A673 (cell line): Measurements from ENCODE around the gene RTEL1. TPM values are rescaled to one million over a fixed set of nuclear protein-coding genes. Genes with fewer than 3 reads are reported as not detected.

ENCODE experiments used
- BruUV-seq: library from RNA; stranded (reverse); fragments of 400-500 nt; replicated peaks from 2 replicates; lab custom pipeline; 2021; lab: Mats Ljungman, UMichigan
- CTCF ChIA-PET: fragments of 300-600 bp; sonication (Branson Sonifier 250); formaldehyde crosslinking; loops from one replicate; lab custom pipeline; 2022; ENCODE audit warnings: antibody characterized with exemption; lab: Charles Lee
- POLR2A ChIA-PET: fragments of 300-600 bp; sonication (Branson Sonifier 250); formaldehyde crosslinking; loops from one replicate; lab custom pipeline; 2022; ENCODE audit warnings: antibody characterized with exemption; ENCODE audit not compliant: low non-redundant PET; lab: Charles Lee
- DNase-seq: peaks from one replicate; pipeline ENCODE4 v3.0.0-alpha.2; 2015; ENCODE audit warnings: low spot score
- H3K27ac ChIP-seq: fragments of 200-600 bp; sonication (generic); 2 replicates; pipeline ENCODE4 v1.5.1; 2016; ENCODE audit warnings: mixed run types, low read depth, mild to moderate bottlenecking, mixed read lengths, antibody characterized with exemption, low read length; ENCODE audit not compliant: poor library complexity, severe bottlenecking
- H3K27me3 ChIP-seq: fragments of 200-600 bp; sonication (generic); replicated peaks from 2 replicates; pipeline ENCODE4 v1.6.1; 2017; ENCODE audit warnings: mixed run types, low read depth, mild to moderate bottlenecking, mixed read lengths, antibody characterized with exemption, low read length; ENCODE audit not compliant: insufficient read depth, poor library complexity
- H3K36me3 ChIP-seq: fragments of 200-600 bp; sonication (generic); 2 replicates; pipeline ENCODE4 v1.6.1; 2016; ENCODE audit warnings: mixed run types, mild to moderate bottlenecking, mixed read lengths, antibody characterized with exemption, low read length; ENCODE audit not compliant: insufficient read depth, poor library complexity, severe bottlenecking
- H3K4me1 ChIP-seq: fragments of 200-600 bp; sonication (generic); 2 replicates; pipeline ENCODE4 v1.6.1; 2017; ENCODE audit warnings: mixed run types, mild to moderate bottlenecking, mixed read lengths, antibody characterized with exemption, low read length; ENCODE audit not compliant: insufficient read depth, poor library complexity, severe bottlenecking
- H3K4me3 ChIP-seq: fragments of 200-600 bp; sonication (generic); 2 replicates; pipeline ENCODE4 v1.5.1; 2016; ENCODE audit warnings: low read depth, mixed run types, mild to moderate bottlenecking, mixed read lengths, low read length; ENCODE audit not compliant: poor library complexity, severe bottlenecking
- H3K9me3 ChIP-seq: fragments of 200-600 bp; sonication (generic); 2 replicates; pipeline ENCODE4 v1.6.1; 2016; ENCODE audit warnings: mixed run types, low read depth, mild to moderate bottlenecking, mixed read lengths, antibody characterized with exemption, low read length; ENCODE audit not compliant: poor library complexity, severe bottlenecking
- CTCF ChIP-seq: fragments of 300-800, 200-600 bp; sonication (generic); conservative IDR thresholded peaks from 2 replicates; pipeline ENCODE4 v1.5.1; 2017; ENCODE audit warnings: low read depth, mild to moderate bottlenecking, antibody characterized with exemption, low read length, moderate library complexity, mixed read lengths
- EZH2 ChIP-seq: fragments of 200-600 bp; sonication (generic); IDR thresholded peaks from 2 replicates; pipeline ENCODE4 v1.6.1; 2017; ENCODE audit warnings: borderline replicate concordance, low read depth, mild to moderate bottlenecking, mixed read lengths, antibody characterized with exemption, low read length; ENCODE audit not compliant: poor library complexity, severe bottlenecking
- intact Hi-C: fragments of 100-400 bp; cut with micrococcal nuclease; formaldehyde crosslinking; loops from one replicate; pipeline ENCODE4 v1.10.0; 2022; ENCODE audit not compliant: unreplicated experiment
- total RNA-seq: library from RNA; stranded (reverse); gene quantifications from 2 replicates; pipeline ENCODE4 v1.2.3, GENCODE V29; 2021

The RTEL1 gene
- total RNA-seq, 1 experiment from 2014 or later: 45.6 TPM

- Histone ChIP-seq H3K27ac (peak overlapping the region; percentile 88), H3K27me3 (no peaks in the 10 kb centered on the region), H3K36me3 (no peaks in the 10 kb centered on the region), H3K9me3 (no peaks in the 10 kb centered on the region), H3K4me1 (peaks cover 25% of the 10 kb centered on the region), H3K4me3 (peak overlapping the region; percentile 95)
- TF ChIP-seq EZH2: no peak
- peak; percentile 43 for TF ChIP-seq CTCF
- DNase-seq: peak; percentile 65
- intact Hi-C loops: no loop called here
- ChIA-PET POLR2A (no interaction called here), CTCF (interaction anchor here (0.6 kb wide), 1 partner anchor 680 kb away, joined by 5 read pairs; no protein-coding TSS in a partner anchor)
- BruUV-seq: no TSS peak
These were observed 5.7 kb upstream of the RTEL1 start for GRCh38 chr20:63652192-63652980.

GRCh38 chr20:63653041-63653973, 4.8 kb upstream of the RTEL1 start, which contains the start of gene STMN3:
Gene STMN3, minus strand, starts transcription at chr20:63653424. Its CDS starts 79 bp downstream, at chr20:63653345.
- no peaks in the 10 kb centered on the region for H3K36me3 ChIP-seq
- TF ChIP-seq EZH2 (no peak), CTCF (no peak)
- H3K4me1 ChIP-seq: peaks cover 29% of the 10 kb centered on the region
- CTCF ChIA-PET: no interaction called here
- no peaks in the 10 kb centered on the region for H3K9me3 ChIP-seq
- H3K4me3 ChIP-seq: peak within 1 kb of the TSS; percentile 95
- POLR2A ChIA-PET: interaction anchor here (0.5 to 0.6 kb wide), 2 partner anchors 70 to 133 kb away, joined by 4 to 5 read pairs; no protein-coding TSS in a partner anchor
- peak within 1 kb of the TSS; percentile 88 for H3K27ac ChIP-seq
- BruUV-seq: no TSS peak
- H3K27me3 ChIP-seq: no peaks in the 10 kb centered on the region
- peak; percentile 97 for DNase-seq
- intact Hi-C loops: no loop called here

GRCh38 chr20:63653974-63654668, 4.0 kb upstream of the RTEL1 start:
- TF ChIP-seq CTCF: no peak
- no peak for TF ChIP-seq EZH2
- BruUV-seq: no TSS peak
- H3K9me3 ChIP-seq: no peaks in the 10 kb centered on the region
- POLR2A ChIA-PET: interaction anchor here (0.6 kb wide), 1 partner anchor 69 kb away, joined by 4 read pairs; no protein-coding TSS in a partner anchor
- no peak for DNase-seq
- intact Hi-C loops: no loop called here
- peak overlapping the region; percentile 95 for H3K4me3 ChIP-seq
- H3K4me1 ChIP-seq: peaks cover 29% of the 10 kb centered on the region
- H3K36me3 ChIP-seq: no peaks in the 10 kb centered on the region
- H3K27ac ChIP-seq: peak overlapping the region; percentile 76
- CTCF ChIA-PET: no interaction called here
- no peaks in the 10 kb centered on the region for H3K27me3 ChIP-seq
